Neural cell (in vitro differentiated cells): Measurements from ENCODE around the gene PTPRN2. TPM values are rescaled to one million over a fixed set of nuclear protein-coding genes. Genes with fewer than 3 reads are reported as not detected.

Experiments
- H2AFZ ChIP-seq: fragments of 200-600, 300-800 bp; sonication (generic), shearing (Covaris generic); 2 replicates; pipeline ENCODE4 v1.6.0; 2014; ENCODE audit warnings: low read depth, mild to moderate bottlenecking, antibody characterized with exemption, low read length, moderate library complexity
- H3F3A ChIP-seq: fragments of 200-600 bp; shearing (Covaris generic); 2 replicates; pipeline ENCODE4 v1.6.1; 2016; ENCODE audit warnings: mild to moderate bottlenecking, moderate library complexity, mixed read lengths, antibody characterized with exemption, low read length; ENCODE audit not compliant: insufficient read depth, poor library complexity, severe bottlenecking
- H3K27ac ChIP-seq: fragments of 200-600, 300-800 bp; sonication (generic), shearing (Covaris generic); 2 replicates; pipeline ENCODE4 v1.5.1; 2014; ENCODE audit warnings: mild to moderate bottlenecking, low read length, moderate library complexity
- H3K27me3 ChIP-seq: fragments of 300-800, 200-600 bp; sonication (generic), shearing (Covaris generic); 2 replicates; pipeline ENCODE4 v1.6.0; 2014; ENCODE audit warnings: mild to moderate bottlenecking, low read depth, low read length, moderate library complexity; ENCODE audit not compliant: insufficient read depth
- H3K36me3 ChIP-seq: fragments of 300-800, 200-600 bp; sonication (generic), shearing (Covaris generic); 2 replicates; pipeline ENCODE4 v1.5.1; 2014; ENCODE audit warnings: mild to moderate bottlenecking, antibody characterized with exemption, low read length, moderate library complexity; ENCODE audit not compliant: insufficient read depth
- H3K4me2 ChIP-seq: fragments of 300-800, 200-600 bp; sonication (generic), shearing (Covaris generic); 2 replicates; pipeline ENCODE4 v1.6.0; 2014; ENCODE audit warnings: mild to moderate bottlenecking, low read length
- H3K4me3 ChIP-seq: fragments of 300-800, 200-600 bp; sonication (generic), shearing (Covaris generic); 2 replicates; pipeline ENCODE4 v1.5.1; 2014; ENCODE audit warnings: mild to moderate bottlenecking, low read length, moderate library complexity
- H3K79me2 ChIP-seq: fragments of 200-600 bp; shearing (Covaris generic); replicated peaks from 2 replicates; pipeline ENCODE4 v1.6.0; 2014; ENCODE audit warnings: mild to moderate bottlenecking, low read length, moderate library complexity; ENCODE audit not compliant: insufficient read depth
- H3K9ac ChIP-seq: fragments of 300-800, 200-600 bp; sonication (generic), shearing (Covaris generic); 2 replicates; pipeline ENCODE4 v1.6.1; 2016; ENCODE audit warnings: mild to moderate bottlenecking, low read length, mixed read lengths
- H3K9me2 ChIP-seq: fragments of 200-600 bp; shearing (Covaris generic); 2 replicates; pipeline ENCODE4 v1.6.1; 2016; ENCODE audit warnings: mild to moderate bottlenecking, low read length, mixed read lengths; ENCODE audit not compliant: insufficient read depth
- H3K9me3 ChIP-seq: fragments of 200-600, 300-800 bp; sonication (generic), shearing (Covaris generic); 2 replicates; pipeline ENCODE4 v1.6.1; 2016; ENCODE audit warnings: mild to moderate bottlenecking, mixed run types, low read length, moderate library complexity, mixed read lengths
- H4K20me1 ChIP-seq: fragments of 200-600 bp; shearing (Covaris generic); 2 replicates; pipeline ENCODE4 v1.6.1; 2016; ENCODE audit warnings: mild to moderate bottlenecking, mixed run types; ENCODE audit not compliant: insufficient read depth
- EP300 ChIP-seq: fragments of 450-650 bp; conservative IDR thresholded peaks from 2 replicates; pipeline ENCODE4 v1.6.1; 2014; ENCODE audit warnings: antibody characterized with exemption, mild to moderate bottlenecking, moderate library complexity; ENCODE audit not compliant: poor library complexity, severe bottlenecking
- EZH2 ChIP-seq: fragments of 200-600, 300-800 bp; shearing (Covaris generic), sonication (generic); IDR thresholded peaks from 2 replicates; pipeline ENCODE4 v1.6.1; 2014; ENCODE audit warnings: antibody characterized with exemption, low read length, borderline replicate concordance, mild to moderate bottlenecking; ENCODE audit not compliant: insufficient read depth, poor library complexity, severe bottlenecking
- MXI1 ChIP-seq: fragments of 450-650 bp; conservative IDR thresholded peaks from 2 replicates; pipeline ENCODE4 v1.6.1; 2014; ENCODE audit warnings: antibody characterized with exemption, mild to moderate bottlenecking; ENCODE audit not compliant: poor library complexity, severe bottlenecking
- POLR2AphosphoS5 ChIP-seq: IDR thresholded peaks from 2 replicates; pipeline ENCODE4 v1.6.1; 2012
- RAD21 ChIP-seq: fragments of 450-650 bp; conservative IDR thresholded peaks from 2 replicates; pipeline ENCODE4 v1.6.1; 2014; ENCODE audit warnings: antibody characterized with exemption, mild to moderate bottlenecking, moderate library complexity
- REST ChIP-seq: IDR thresholded peaks from 2 replicates; pipeline ENCODE4 v1.6.1; 2012; ENCODE audit warnings: borderline replicate concordance
- SMC3 ChIP-seq: fragments of 450-650 bp; conservative IDR thresholded peaks from 2 replicates; pipeline ENCODE4 v1.6.1; 2014; ENCODE audit warnings: antibody characterized with exemption, mild to moderate bottlenecking, moderate library complexity; ENCODE audit not compliant: poor library complexity
- TAF1 ChIP-seq: IDR thresholded peaks from 2 replicates; pipeline ENCODE4 v1.6.1; 2012; ENCODE audit warnings: low read depth
- polyA plus RNA-seq: library from polyadenylated mRNA; depleted of rRNA; stranded (reverse); fragments of >200 nt; gene quantifications from 2 replicates; pipeline ENCODE4 v1.2.3, GENCODE V29; 2014
- TF ChIP-seq, protein P1 (sequence below): fragments of 450-650 bp; IDR thresholded peaks from 2 replicates; pipeline ENCODE4 v1.5.1; 2014; ENCODE audit warnings: antibody characterized with exemption, mild to moderate bottlenecking, moderate library complexity; ENCODE audit not compliant: poor library complexity, severe bottlenecking

The PTPRN2 gene
- polyA plus RNA-seq, 1 donor from 2014 or later = 31.0 TPM

- H4K20me1 ChIP-seq = no peaks in the 10 kb centered on the region
- no peaks in the 10 kb centered on the region for H3K9me2 ChIP-seq
- TF ChIP-seq RAD21 = no peak
- no peak for TF ChIP-seq TAF1
- TF ChIP-seq EP300 = no peak
- TF ChIP-seq, protein P1, sequence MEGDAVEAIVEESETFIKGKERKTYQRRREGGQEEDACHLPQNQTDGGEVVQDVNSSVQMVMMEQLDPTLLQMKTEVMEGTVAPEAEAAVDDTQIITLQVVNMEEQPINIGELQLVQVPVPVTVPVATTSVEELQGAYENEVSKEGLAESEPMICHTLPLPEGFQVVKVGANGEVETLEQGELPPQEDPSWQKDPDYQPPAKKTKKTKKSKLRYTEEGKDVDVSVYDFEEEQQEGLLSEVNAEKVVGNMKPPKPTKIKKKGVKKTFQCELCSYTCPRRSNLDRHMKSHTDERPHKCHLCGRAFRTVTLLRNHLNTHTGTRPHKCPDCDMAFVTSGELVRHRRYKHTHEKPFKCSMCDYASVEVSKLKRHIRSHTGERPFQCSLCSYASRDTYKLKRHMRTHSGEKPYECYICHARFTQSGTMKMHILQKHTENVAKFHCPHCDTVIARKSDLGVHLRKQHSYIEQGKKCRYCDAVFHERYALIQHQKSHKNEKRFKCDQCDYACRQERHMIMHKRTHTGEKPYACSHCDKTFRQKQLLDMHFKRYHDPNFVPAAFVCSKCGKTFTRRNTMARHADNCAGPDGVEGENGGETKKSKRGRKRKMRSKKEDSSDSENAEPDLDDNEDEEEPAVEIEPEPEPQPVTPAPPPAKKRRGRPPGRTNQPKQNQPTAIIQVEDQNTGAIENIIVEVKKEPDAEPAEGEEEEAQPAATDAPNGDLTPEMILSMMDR = no peak
- TF ChIP-seq REST = no peak
- no peak for TF ChIP-seq POLR2AphosphoS5
- no peaks in the 10 kb centered on the region for H3K79me2 ChIP-seq
- H3K27ac ChIP-seq = no peak overlapping the region
- H3K36me3 ChIP-seq = no peaks in the 10 kb centered on the region
- H3K4me3 ChIP-seq = no peak overlapping the region
- H2AFZ ChIP-seq = no peak overlapping the region
- no peaks in the 10 kb centered on the region for H3K9me3 ChIP-seq
- H3K9ac ChIP-seq = no peak overlapping the region
- no peaks in the 10 kb centered on the region for H3K27me3 ChIP-seq
- no peaks in the 10 kb centered on the region for H3F3A ChIP-seq
- no peak overlapping the region for H3K4me2 ChIP-seq
Measured at GRCh38 chr7:158548726-158549125, 38.9 kb downstream of the PTPRN2 start.

DNA sequence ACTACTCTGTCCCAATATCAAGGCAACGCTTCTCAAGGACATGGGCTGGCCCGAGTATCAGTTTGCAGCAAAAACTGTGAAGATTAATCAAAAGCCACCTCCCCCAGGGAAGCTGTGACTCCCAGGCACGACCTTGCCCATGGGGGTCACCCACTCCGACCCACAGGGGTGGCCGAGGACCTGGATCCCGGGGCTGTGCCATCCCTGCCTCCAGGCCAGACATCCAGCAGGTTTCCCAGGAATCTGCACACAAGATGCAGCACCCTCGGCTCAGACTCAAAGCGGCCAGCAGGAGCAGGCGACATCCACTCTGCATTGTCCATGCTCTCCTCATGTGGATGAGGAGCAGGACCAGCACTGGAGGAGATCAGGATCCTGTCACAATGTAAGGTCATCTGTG is 39.8 kb downstream of the PTPRN2 start:
- H3K27me3 ChIP-seq = no peaks in the 10 kb centered on the region
- H3K4me3 ChIP-seq = no peak overlapping the region
- H3K79me2 ChIP-seq = no peaks in the 10 kb centered on the region
- H3K9me2 ChIP-seq = no peaks in the 10 kb centered on the region
- TF ChIP-seq MXI1 (no peak), REST (no peak), POLR2AphosphoS5 (no peak), SMC3 (no peak), EP300 (no peak), TAF1 (no peak), RAD21 (no peak), EZH2 (no peak)
- TF ChIP-seq, protein P1 = no peak
- no peak overlapping the region for H3K9ac ChIP-seq
- no peak overlapping the region for H2AFZ ChIP-seq
- H4K20me1 ChIP-seq = no peaks in the 10 kb centered on the region
- no peaks in the 10 kb centered on the region for H3K9me3 ChIP-seq
- H3F3A ChIP-seq = no peaks in the 10 kb centered on the region
- no peak overlapping the region for H3K27ac ChIP-seq
- no peaks in the 10 kb centered on the region for H3K36me3 ChIP-seq
- no peak overlapping the region for H3K4me2 ChIP-seq
